HG03066 (cell line): ENCODE measurements around the gene ZNF296.
"Not testable (repeated sequence)": the region's sequence is repeated elsewhere in the genome, so short reads cannot be mapped to it uniquely, and the experiment has no call there.

Experiments
- ATAC-seq: cut with Tn5 transposase; IDR thresholded peaks from one replicate; pipeline ENCODE4 v1.9.1; 2021; ENCODE audit warnings: low read depth; ENCODE audit not compliant: unreplicated experiment

ZNF296 gene

GRCh38 chr19:45076029-45076850 lies at the start of gene ZNF296:
Gene ZNF296 (minus strand): TSS chr19:45076478. CDS start chr19:45076373, 105 bp downstream.
- peak; percentile 40 for ATAC-seq

GRCh38 chr19:45125360-45125759 lies 49.1 kb upstream of the ZNF296 start:
- no peak for ATAC-seq

- no peak for ATAC-seq
These were observed 47.7 kb upstream of the ZNF296 start for GRCh38 chr19:45124021-45124420.

GRCh38 chr19:45123440-45123850 lies 47.2 kb upstream of the ZNF296 start:
- ATAC-seq, result no peak

- no peak for ATAC-seq
These were observed 46.6 kb upstream of the ZNF296 start for GRCh38 chr19:45122832-45123231.

GRCh38 chr19:45121827-45122345 lies 45.6 kb upstream of the ZNF296 start:
- no peak for ATAC-seq

- ATAC-seq, result no peak
These were observed 43.3 kb upstream of the ZNF296 start for GRCh38 chr19:45119582-45119981.

- not testable (repeated sequence) for ATAC-seq
These were observed 42.5 kb upstream of the ZNF296 start for GRCh38 chr19:45118591-45119355.

- no peak for ATAC-seq
These were observed 41.8 kb upstream of the ZNF296 start for GRCh38 chr19:45118106-45118505.

GRCh38 chr19:45117671-45118070 lies 41.4 kb upstream of the ZNF296 start:
- no peak for ATAC-seq

GRCh38 chr19:45117167-45117594 lies 40.9 kb upstream of the ZNF296 start:
- no peak for ATAC-seq

- no peak for ATAC-seq
These were observed 39.7 kb upstream of the ZNF296 start for GRCh38 chr19:45115809-45116615.

GRCh38 chr19:45114116-45114515 lies 37.8 kb upstream of the ZNF296 start:
- no peak for ATAC-seq

- no peak for ATAC-seq
These were observed 37.4 kb upstream of the ZNF296 start for GRCh38 chr19:45113628-45114027.

GRCh38 chr19:45112111-45112827 lies 36.0 kb upstream of the ZNF296 start:
- ATAC-seq, result no peak

- ATAC-seq, result no peak
These were observed 34.6 kb upstream of the ZNF296 start for GRCh38 chr19:45110851-45111266.

- ATAC-seq, result no peak
These were observed 31.4 kb upstream of the ZNF296 start for GRCh38 chr19:45107621-45108150.

GRCh38 chr19:45106363-45106762 lies 30.1 kb upstream of the ZNF296 start:
- not testable (repeated sequence) for ATAC-seq

GRCh38 chr19:45104658-45105349 lies 28.5 kb upstream of the ZNF296 start:
- ATAC-seq, result no peak
